MM.1S (cell line): ENCODE results near the gene DNAJB4.

Experiments
- DNase-seq: peaks from one replicate; pipeline ENCODE4 v3.0.0-alpha.2; 2015
- H2AFZ ChIP-seq: fragments of 300-600 bp; sonication (generic); 2 replicates; pipeline ENCODE4 v1.6.0; 2016; ENCODE audit warnings: antibody characterized with exemption, low read length
- H3F3A ChIP-seq: fragments of 300-600 bp; sonication (generic); 2 replicates; pipeline ENCODE4 v1.6.1; 2016; ENCODE audit warnings: mild to moderate bottlenecking, antibody characterized with exemption, low read length, moderate library complexity, mixed read lengths; ENCODE audit not compliant: insufficient read depth
- H3K27ac ChIP-seq: fragments of 300-600 bp; sonication (generic); 2 replicates; pipeline ENCODE4 v1.5.1; 2016; ENCODE audit warnings: mild to moderate bottlenecking, low read length
- H3K27me3 ChIP-seq: fragments of 300-600 bp; sonication (generic); replicated peaks from 2 replicates; pipeline ENCODE4 v1.6.0; 2016; ENCODE audit warnings: low read length; ENCODE audit not compliant: insufficient read depth
- H3K36me3 ChIP-seq: fragments of 300-600 bp; sonication (generic); replicated peaks from 2 replicates; pipeline ENCODE4 v1.6.1; 2016; ENCODE audit warnings: mild to moderate bottlenecking, low read length, mixed read lengths; ENCODE audit not compliant: insufficient read depth
- H3K4me1 ChIP-seq: fragments of 300-600 bp; sonication (generic); 2 replicates; pipeline ENCODE4 v1.6.1; 2016; ENCODE audit warnings: low read length, mixed read lengths
- H3K4me2 ChIP-seq: fragments of 300-600 bp; sonication (generic); 2 replicates; pipeline ENCODE4 v1.6.0; 2016; ENCODE audit warnings: low read depth, low read length
- H3K4me3 ChIP-seq: fragments of 300-600 bp; sonication (generic); 2 replicates; pipeline ENCODE4 v1.5.1; 2016; ENCODE audit warnings: low read length, mixed read lengths
- H3K79me2 ChIP-seq: fragments of 300-600 bp; sonication (generic); 2 replicates; pipeline ENCODE4 v1.6.1; 2016; ENCODE audit warnings: mixed run types, low read length, mixed read lengths
- H3K9ac ChIP-seq: fragments of 300-600 bp; sonication (generic); 2 replicates; pipeline ENCODE4 v1.6.1; 2016; ENCODE audit warnings: low read length, mixed read lengths
- H3K9me2 ChIP-seq: fragments of 300-600 bp; sonication (generic); replicated peaks from 2 replicates; pipeline ENCODE4 v1.6.1; 2016; ENCODE audit warnings: mild to moderate bottlenecking, low read length, mixed read lengths; ENCODE audit not compliant: insufficient read depth
- H3K9me3 ChIP-seq: fragments of 300-600 bp; sonication (generic); replicated peaks from 2 replicates; pipeline ENCODE4 v1.6.1; 2016; ENCODE audit warnings: mild to moderate bottlenecking, low read length, mixed read lengths; ENCODE audit not compliant: insufficient read depth
- H4K20me1 ChIP-seq: fragments of 300-600 bp; sonication (generic); 2 replicates; pipeline ENCODE4 v1.6.1; 2016; ENCODE audit warnings: mild to moderate bottlenecking, low read length, moderate library complexity, mixed read lengths; ENCODE audit not compliant: insufficient read depth
- CTCF ChIP-seq: fragments of 300-600 bp; sonication (generic); IDR thresholded peaks from 2 replicates; pipeline ENCODE4 v1.5.1; 2016; ENCODE audit warnings: antibody characterized with exemption, low read length, mixed read lengths
- EZH2 ChIP-seq: fragments of 300-600 bp; sonication (generic); optimal IDR thresholded peaks from 2 replicates; pipeline ENCODE3; 2017; ENCODE audit warnings: low read depth, mild to moderate bottlenecking, antibody characterized with exemption, low read length, mixed read lengths
- EZH2phosphoT487 ChIP-seq: fragments of 300-600 bp; sonication (generic); IDR thresholded peaks from 2 replicates; pipeline ENCODE4 v1.6.1; 2018; ENCODE audit warnings: antibody characterized with exemption, low read length

The DNAJB4 gene

GRCh38 chr1:78044796-78045562, 40.2 kb downstream of the DNAJB4 start:
- no peaks in the 10 kb centered on the region for H3K4me1 ChIP-seq
- H3K9me3 ChIP-seq = no peaks in the 10 kb centered on the region
- H3K27me3 ChIP-seq = no peaks in the 10 kb centered on the region
- H3F3A ChIP-seq = peaks cover 4% of the 10 kb centered on the region; the same call in 1 of the 2 replicates
- H3K9me2 ChIP-seq = no peaks in the 10 kb centered on the region
- DNase-seq = no peak
- peak overlapping the region; percentile 3; the same call in 1 of the 2 replicates for H3K9ac ChIP-seq
- TF ChIP-seq EZH2 (no peak), CTCF (no peak), EZH2phosphoT487 (no peak)
- no peak overlapping the region for H3K27ac ChIP-seq
- peak overlapping the region; percentile 67 for H3K4me2 ChIP-seq
- H3K79me2 ChIP-seq = no peaks in the 10 kb centered on the region
- H4K20me1 ChIP-seq = no peaks in the 10 kb centered on the region
- peak overlapping the region; percentile 52 for H3K4me3 ChIP-seq
- peak overlapping the region; percentile 51 for H2AFZ ChIP-seq
- H3K36me3 ChIP-seq = no peaks in the 10 kb centered on the region

- no peaks in the 10 kb centered on the region for H4K20me1 ChIP-seq
- peaks cover 4% of the 10 kb centered on the region; the same call in 1 of the 2 replicates for H3F3A ChIP-seq
- no peak for TF ChIP-seq EZH2
- TF ChIP-seq CTCF = no peak
- TF ChIP-seq EZH2phosphoT487 = no peak
- no peaks in the 10 kb centered on the region for H3K9me3 ChIP-seq
- H3K9ac ChIP-seq = peak overlapping the region; percentile 3; the same call in 1 of the 2 replicates
- peak overlapping the region; percentile 52 for H3K4me3 ChIP-seq
- H3K27ac ChIP-seq = no peak overlapping the region
- no peaks in the 10 kb centered on the region for H3K79me2 ChIP-seq
- H3K4me1 ChIP-seq = no peaks in the 10 kb centered on the region
- no peaks in the 10 kb centered on the region for H3K27me3 ChIP-seq
- H2AFZ ChIP-seq = peak overlapping the region; percentile 51
- no peaks in the 10 kb centered on the region for H3K36me3 ChIP-seq
- H3K9me2 ChIP-seq = no peaks in the 10 kb centered on the region
- DNase-seq = no peak
- H3K4me2 ChIP-seq = peak overlapping the region; percentile 67
Measured at GRCh38 chr1:78045563-78045925, 40.8 kb downstream of the DNAJB4 start.

- Histone ChIP-seq H3K27ac (no peak within 1 kb of the TSS), H2AFZ (peak within 1 kb of the TSS; percentile 51), H3K79me2 (no peaks in the 10 kb centered on the region), H3K9me3 (no peaks in the 10 kb centered on the region), H3K36me3 (no peaks in the 10 kb centered on the region), H3K4me3 (peak within 1 kb of the TSS; percentile 52), H3K9ac (peak within 1 kb of the TSS; percentile 3; the same call in 1 of the 2 replicates), H3F3A (peaks cover 4% of the 10 kb centered on the region; the same call in 1 of the 2 replicates), H3K27me3 (no peaks in the 10 kb centered on the region), H3K4me2 (peak within 1 kb of the TSS; percentile 67), H4K20me1 (no peaks in the 10 kb centered on the region), H3K4me1 (no peaks in the 10 kb centered on the region), H3K9me2 (no peaks in the 10 kb centered on the region)
- no peak for TF ChIP-seq EZH2
- no peak for TF ChIP-seq CTCF
- no peak for TF ChIP-seq EZH2phosphoT487
- no peak for DNase-seq
Measured at GRCh38 chr1:78045926-78046778, 41.4 kb downstream of the DNAJB4 start, which contains the start of gene GIPC2. Gene GIPC2 (plus strand): TSS chr1:78045966. CDS start chr1:78046095, 129 bp downstream.
